Prostate gland (tissue), 2 donors: Measurements from ENCODE around the gene FAM174C. TPM values are rescaled to one million over a fixed set of nuclear protein-coding genes. Genes with fewer than 3 reads are reported as not detected.

Experiments used
- DNase-seq: peaks from one replicate; pipeline ENCODE4 v3.0.0-alpha.2; 2019; ENCODE audit warnings: low spot score
- H3K27ac ChIP-seq, 2 donors: fragments of 200-600 bp; sonication (generic); 2 replicates each; pipeline ENCODE4 v1.5.1; 2017 to 2019
- H3K27me3 ChIP-seq: fragments of 200-600 bp; sonication (generic); replicated peaks from 2 replicates; pipeline ENCODE4 v1.5.1; 2019; ENCODE audit not compliant: insufficient read depth
- H3K36me3 ChIP-seq, 2 donors: fragments of 200-600 bp; sonication (generic); 1 replicate in 1 of 2; 2 replicates in 1 of 2; pipeline versions ENCODE4 v1.5.1 to v1.8.1; 2017 to 2019
- H3K4me1 ChIP-seq: fragments of 200-600 bp; sonication (generic); replicated peaks from 2 replicates; pipeline ENCODE4 v1.5.1; 2019
- H3K4me3 ChIP-seq, 2 donors: fragments of 200-600 bp; sonication (generic); 2 replicates each; pipeline ENCODE4 v1.5.1; 2017 to 2019
- H3K9me3 ChIP-seq: fragments of 200-600 bp; sonication (generic); 2 replicates; pipeline ENCODE4 v1.5.1; 2017
- POLR2A ChIP-seq: fragments of 450-650 bp; IDR thresholded peaks from one replicate; pipeline ENCODE4 v1.6.1; 2016; ENCODE audit warnings: antibody characterized with exemption, mild to moderate bottlenecking
- POLR2AphosphoS5 ChIP-seq: sonication (generic); formaldehyde crosslinking; IDR thresholded peaks from one replicate; pipeline ENCODE4 v1.6.1; 2017; ENCODE audit warnings: antibody characterized with exemption
- WGBS: methylation state at CpG from one replicate; pipeline ENCODE4 v1.1.5; 2018; 5-methylcytosine and 5-hydroxymethylcytosine counted together
- intact Hi-C: fragments of 100-400 bp; cut with DNase I; formaldehyde crosslinking; loops from one replicate; pipeline ENCODE4 v1.14.2; 2022
- total RNA-seq, 2 donors: library from RNA; depleted of rRNA; stranded (reverse); fragments of >200 nt; gene quantifications; one replicate each; pipeline ENCODE4 v1.1.0, GENCODE V29; 2016
- TF ChIP-seq, protein P1 (sequence below), 4 experiments: fragments of 200-600 bp in 2 of 4; fragments of 450-650 bp in 2 of 4; sonication (generic) in 2 of 4; IDR thresholded peaks; 1 replicate in 3 of 4; 2 replicates in 1 of 4; pipeline ENCODE4 v1.5.1; 2016 to 2019; ENCODE audit warnings: antibody characterized with exemption in 4 of 4, mild to moderate bottlenecking in 2 of 4, moderate library complexity in 2 of 4

FAM174C gene
- total RNA-seq, 2 donors from 2014 or later: 95.1 to 98.7 TPM

DNA sequence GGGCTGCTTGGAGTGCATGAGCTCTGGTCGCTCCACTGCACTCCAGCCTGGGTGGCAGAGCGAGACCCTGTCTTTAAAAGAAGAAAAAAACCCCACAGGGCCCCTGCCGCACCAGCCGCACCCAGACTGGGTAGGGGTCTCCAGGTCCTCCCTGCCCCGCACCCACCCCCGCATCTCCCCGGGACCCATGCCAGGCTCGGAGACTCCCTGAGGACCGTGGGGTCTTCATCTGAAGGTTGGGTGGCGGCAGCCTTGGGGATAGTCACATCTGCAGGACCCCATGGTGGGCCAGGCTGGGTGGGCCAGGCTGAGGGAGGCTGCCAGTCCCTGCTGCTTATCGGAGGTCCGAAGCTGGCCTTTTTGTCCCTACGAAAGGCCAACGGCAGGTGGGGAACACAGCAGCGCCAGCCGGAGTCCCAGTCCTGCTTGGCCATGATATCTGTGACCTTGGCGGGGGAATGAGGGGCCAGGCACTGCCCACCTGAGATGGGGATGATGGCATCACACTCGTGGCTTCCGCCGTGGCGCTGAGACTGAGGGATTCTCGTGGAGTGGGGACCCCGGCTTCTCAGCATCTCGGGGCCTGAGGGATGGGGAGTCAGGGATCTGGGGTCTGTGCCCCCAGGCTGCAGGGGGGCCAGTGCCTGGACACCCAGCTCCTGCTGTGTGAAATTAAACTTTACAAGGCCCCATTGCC is 21.4 kb downstream of the FAM174C start:
- H3K27me3 ChIP-seq: no peaks in the 10 kb centered on the region
- 88% methylated on average over 24 of the region's 24 CpGs for WGBS

GRCh38 chr19:1298235-1298634 is 22.9 kb downstream of the FAM174C start:
- no peak for DNase-seq
- H3K27me3 ChIP-seq: no peaks in the 10 kb centered on the region
- no peaks in the 10 kb centered on the region for H3K9me3 ChIP-seq
- no peak overlapping the region for H3K4me3 ChIP-seq
- no peaks in the 10 kb centered on the region for H3K36me3 ChIP-seq
- intact Hi-C loops: no loop called here
- H3K27ac ChIP-seq: no peak overlapping the region
- TF ChIP-seq, protein P1, sequence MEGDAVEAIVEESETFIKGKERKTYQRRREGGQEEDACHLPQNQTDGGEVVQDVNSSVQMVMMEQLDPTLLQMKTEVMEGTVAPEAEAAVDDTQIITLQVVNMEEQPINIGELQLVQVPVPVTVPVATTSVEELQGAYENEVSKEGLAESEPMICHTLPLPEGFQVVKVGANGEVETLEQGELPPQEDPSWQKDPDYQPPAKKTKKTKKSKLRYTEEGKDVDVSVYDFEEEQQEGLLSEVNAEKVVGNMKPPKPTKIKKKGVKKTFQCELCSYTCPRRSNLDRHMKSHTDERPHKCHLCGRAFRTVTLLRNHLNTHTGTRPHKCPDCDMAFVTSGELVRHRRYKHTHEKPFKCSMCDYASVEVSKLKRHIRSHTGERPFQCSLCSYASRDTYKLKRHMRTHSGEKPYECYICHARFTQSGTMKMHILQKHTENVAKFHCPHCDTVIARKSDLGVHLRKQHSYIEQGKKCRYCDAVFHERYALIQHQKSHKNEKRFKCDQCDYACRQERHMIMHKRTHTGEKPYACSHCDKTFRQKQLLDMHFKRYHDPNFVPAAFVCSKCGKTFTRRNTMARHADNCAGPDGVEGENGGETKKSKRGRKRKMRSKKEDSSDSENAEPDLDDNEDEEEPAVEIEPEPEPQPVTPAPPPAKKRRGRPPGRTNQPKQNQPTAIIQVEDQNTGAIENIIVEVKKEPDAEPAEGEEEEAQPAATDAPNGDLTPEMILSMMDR (IDR thresholded peaks at IDR 0.05): no peak
- TF ChIP-seq POLR2AphosphoS5 (no peak), POLR2A (no peak)
- WGBS: 90% methylated on average over 8 of the region's 8 CpGs
- no peaks in the 10 kb centered on the region for H3K4me1 ChIP-seq

More for the DNA sequence above, 21.4 kb downstream of the FAM174C start:
- no peaks in the 10 kb centered on the region for H3K36me3 ChIP-seq
- H3K27ac ChIP-seq: no peak overlapping the region
- no peak for DNase-seq
- no peaks in the 10 kb centered on the region for H3K4me1 ChIP-seq
- TF ChIP-seq, protein P1 (IDR thresholded peaks at IDR 0.05): no peak
- TF ChIP-seq POLR2A: no peak
- TF ChIP-seq POLR2AphosphoS5: no peak
- intact Hi-C loops: no loop called here
- no peak overlapping the region for H3K4me3 ChIP-seq
- H3K9me3 ChIP-seq: no peaks in the 10 kb centered on the region

DNA sequence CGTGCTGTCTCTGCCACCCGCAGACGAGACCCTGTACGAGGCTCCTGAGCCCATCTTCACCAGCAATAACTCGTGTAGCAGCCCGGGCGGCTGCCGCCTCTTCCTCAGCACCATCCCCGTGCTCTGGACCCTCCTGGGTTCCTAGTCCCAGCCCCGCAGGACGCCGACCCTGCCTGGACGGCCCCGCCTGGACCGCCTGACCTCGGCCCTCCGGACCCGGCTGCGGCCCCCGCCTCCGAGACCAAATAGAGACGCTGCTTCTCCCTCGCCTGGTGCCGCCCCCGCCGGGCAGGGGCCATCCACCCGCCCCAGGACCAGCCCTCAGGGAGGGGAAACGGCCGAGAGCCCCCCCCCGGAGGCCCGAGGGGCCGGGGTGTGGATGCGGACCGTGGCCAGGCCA is 24.5 kb downstream of the FAM174C start:
- H3K27ac ChIP-seq: no peak overlapping the region
- TF ChIP-seq POLR2AphosphoS5: no peak
- TF ChIP-seq, protein P1 (IDR thresholded peaks at IDR 0.05): no peak
- TF ChIP-seq POLR2A: no peak
- H3K9me3 ChIP-seq: no peaks in the 10 kb centered on the region
- WGBS: 81% methylated on average over 29 of the region's 34 CpGs
- no peak for DNase-seq
- H3K4me3 ChIP-seq: no peak overlapping the region
- no peaks in the 10 kb centered on the region for H3K27me3 ChIP-seq
- no peaks in the 10 kb centered on the region for H3K4me1 ChIP-seq
- intact Hi-C loops: no loop called here
- no peaks in the 10 kb centered on the region for H3K36me3 ChIP-seq

DNA sequence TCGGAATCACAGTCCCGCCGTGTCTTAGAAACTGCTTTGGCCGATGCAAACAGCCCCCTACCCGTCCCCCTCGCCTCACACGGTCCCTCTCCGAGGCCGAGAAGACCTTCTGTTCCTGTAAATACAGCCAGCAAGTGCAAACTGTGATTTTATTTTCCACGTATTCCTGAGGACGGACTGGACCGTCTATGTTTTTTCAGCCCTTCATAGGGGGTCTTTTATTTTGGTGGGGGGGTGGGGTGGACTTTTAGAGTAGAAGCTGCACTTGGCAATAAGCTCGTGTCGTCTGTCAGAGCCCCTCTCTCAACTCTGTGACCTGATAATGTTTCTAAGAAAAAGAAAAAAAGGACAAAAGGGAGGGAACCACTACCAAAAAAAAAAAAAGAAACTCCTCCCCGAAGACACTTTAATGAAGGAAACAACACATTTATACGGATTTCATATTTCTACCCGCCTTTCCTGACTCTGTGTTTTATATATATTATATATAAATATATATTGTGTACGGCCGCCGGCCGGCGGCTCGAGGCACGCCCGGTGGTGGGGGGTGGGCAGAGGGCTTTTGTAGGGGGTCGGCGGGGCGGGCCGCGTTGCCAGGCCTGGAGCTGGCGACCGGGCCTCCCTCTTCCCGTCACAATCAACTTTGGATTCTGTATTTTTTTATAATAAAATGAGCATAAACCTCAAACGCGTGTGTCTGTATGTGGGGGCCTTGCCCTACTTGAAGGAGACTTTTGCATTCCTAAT is 25.6 kb downstream of the FAM174C start:
- TF ChIP-seq POLR2AphosphoS5 (no peak), POLR2A (no peak)
- TF ChIP-seq, protein P1 (IDR thresholded peaks at IDR 0.05): no peak
- intact Hi-C loops: no loop called here
- Histone ChIP-seq H3K9me3 (no peaks in the 10 kb centered on the region), H3K4me1 (no peaks in the 10 kb centered on the region), H3K27ac (no peak overlapping the region), H3K4me3 (no peak overlapping the region), H3K27me3 (no peaks in the 10 kb centered on the region), H3K36me3 (no peaks in the 10 kb centered on the region)
- 85% methylated on average over 35 of the region's 35 CpGs for WGBS
- DNase-seq: no peak
